Prostate gland (tissue), 2 donors: ENCODE data around the gene FKBP10. TPM values are rescaled to one million over a fixed set of nuclear protein-coding genes. Genes with fewer than 3 reads are reported as not detected.
"Not testable (repeated sequence)": the region's sequence is repeated elsewhere in the genome, so short reads cannot be mapped to it uniquely, and the experiment has no call there.

Source experiments
- DNase-seq: peaks from one replicate; pipeline ENCODE4 v3.0.0-alpha.2; 2019; ENCODE audit warnings: low spot score
- H3K27ac ChIP-seq, 2 donors: fragments of 200-600 bp; sonication (generic); 2 replicates each; pipeline ENCODE4 v1.5.1; 2017 to 2019
- H3K27me3 ChIP-seq: fragments of 200-600 bp; sonication (generic); replicated peaks from 2 replicates; pipeline ENCODE4 v1.5.1; 2019; ENCODE audit not compliant: insufficient read depth
- H3K36me3 ChIP-seq, 2 donors: fragments of 200-600 bp; sonication (generic); 1 replicate in 1 of 2; 2 replicates in 1 of 2; pipeline versions ENCODE4 v1.5.1 to v1.8.1; 2017 to 2019
- H3K4me1 ChIP-seq: fragments of 200-600 bp; sonication (generic); replicated peaks from 2 replicates; pipeline ENCODE4 v1.5.1; 2019
- H3K4me3 ChIP-seq, 2 donors: fragments of 200-600 bp; sonication (generic); 2 replicates each; pipeline ENCODE4 v1.5.1; 2017 to 2019
- H3K9me3 ChIP-seq: fragments of 200-600 bp; sonication (generic); 2 replicates; pipeline ENCODE4 v1.5.1; 2017
- CTCF ChIP-seq, 4 experiments: fragments of 200-600 bp in 2 of 4; fragments of 450-650 bp in 2 of 4; sonication (generic) in 2 of 4; IDR thresholded peaks; 1 replicate in 3 of 4; 2 replicates in 1 of 4; pipeline ENCODE4 v1.5.1; 2016 to 2019; ENCODE audit warnings: antibody characterized with exemption in 4 of 4, mild to moderate bottlenecking in 2 of 4, moderate library complexity in 2 of 4
- POLR2A ChIP-seq: fragments of 450-650 bp; IDR thresholded peaks from one replicate; pipeline ENCODE4 v1.6.1; 2016; ENCODE audit warnings: antibody characterized with exemption, mild to moderate bottlenecking
- POLR2AphosphoS5 ChIP-seq: sonication (generic); formaldehyde crosslinking; IDR thresholded peaks from one replicate; pipeline ENCODE4 v1.6.1; 2017; ENCODE audit warnings: antibody characterized with exemption
- WGBS: methylation state at CpG from one replicate; pipeline ENCODE4 v1.1.5; 2018; 5-methylcytosine and 5-hydroxymethylcytosine counted together
- intact Hi-C: fragments of 100-400 bp; cut with DNase I; formaldehyde crosslinking; loops from one replicate; pipeline ENCODE4 v1.14.2; 2022
- total RNA-seq, 2 donors: library from RNA; depleted of rRNA; stranded (reverse); fragments of >200 nt; gene quantifications; one replicate each; pipeline ENCODE4 v1.1.0, GENCODE V29; 2016

Gene FKBP10
- total RNA-seq, 2 donors from 2014 or later, result 24.5 to 50.2 TPM

- WGBS, result 86% methylated on average over 19 of the region's 19 CpGs
- Histone ChIP-seq H3K27ac (no peak overlapping the region), H3K36me3 (peaks cover 6 to 7% of the 10 kb centered on the region in 2 donors), H3K9me3 (no peaks in the 10 kb centered on the region), H3K4me3 (no peak overlapping the region), H3K4me1 (no peaks in the 10 kb centered on the region), H3K27me3 (no peaks in the 10 kb centered on the region)
- TF ChIP-seq POLR2A (no peak), POLR2AphosphoS5 (no peak)
- no peak for DNase-seq
- intact Hi-C loops, result no loop called here
Measured at GRCh38 chr17:41825175-41825845, 12.5 kb downstream of the FKBP10 start.

- H3K4me3 ChIP-seq, H3K9me3 ChIP-seq, intact Hi-C loops, DNase-seq, H3K4me1 ChIP-seq, H3K27me3 ChIP-seq, H3K27ac ChIP-seq: not testable (repeated sequence)
- WGBS, result 83% methylated on average over 10 of the region's 10 CpGs
- peaks cover 5 to 12% of the 10 kb centered on the region in 2 donors for H3K36me3 ChIP-seq
Measured at GRCh38 chr17:41829961-41830360, 17.2 kb downstream of the FKBP10 start.

- DNase-seq, result no peak
- no peaks in the 10 kb centered on the region for H3K9me3 ChIP-seq
- H3K4me1 ChIP-seq, result no peaks in the 10 kb centered on the region
- H3K36me3 ChIP-seq, result peaks cover 0 to 5% of the 10 kb centered on the region in 2 donors
- peak overlapping the region; percentile 79 to 80 for H3K27ac ChIP-seq
- H3K4me3 ChIP-seq, result peak overlapping the region; percentile 79 to 88
- intact Hi-C loops, result no loop called here
- WGBS, result 10% methylated on average over 13 of the region's 13 CpGs
- H3K27me3 ChIP-seq, result no peaks in the 10 kb centered on the region
- TF ChIP-seq POLR2A (no peak), POLR2AphosphoS5 (no peak), CTCF (IDR thresholded peaks at IDR 0.05) (no peak)
Measured at GRCh38 chr17:41835214-41835799, 22.5 kb downstream of the FKBP10 start.

- peak; percentile 18 for TF ChIP-seq POLR2A
- TF ChIP-seq CTCF (IDR thresholded peaks at IDR 0.05), result no peak
- peak; percentile 21 for TF ChIP-seq POLR2AphosphoS5
- H3K27me3 ChIP-seq, result no peaks in the 10 kb centered on the region
- H3K27ac ChIP-seq, result peak within 1 kb of the TSS; percentile 79 to 80
- H3K4me3 ChIP-seq, result peak within 1 kb of the TSS; percentile 79 to 88
- peaks cover 0 to 5% of the 10 kb centered on the region in 2 donors for H3K36me3 ChIP-seq
- intact Hi-C loops, result no loop called here
- no peaks in the 10 kb centered on the region for H3K9me3 ChIP-seq
- no peaks in the 10 kb centered on the region for H3K4me1 ChIP-seq
- under 1% methylated on average over 51 of the region's 72 CpGs for WGBS
- DNase-seq, result peak; percentile 39
Measured at GRCh38 chr17:41835800-41836549, 23.2 kb downstream of the FKBP10 start, which contains the start of gene NT5C3B. Gene NT5C3B, minus strand, starts transcription at chr17:41836232. Its CDS starts 39 bp downstream, at chr17:41836193.

- DNase-seq, result no peak
- Histone ChIP-seq H3K27me3 (no peaks in the 10 kb centered on the region), H3K4me1 (no peaks in the 10 kb centered on the region), H3K9me3 (no peaks in the 10 kb centered on the region), H3K36me3 (peaks cover 0 to under 1% of the 10 kb centered on the region in 2 donors), H3K27ac (peak overlapping the region; percentile 79 to 80), H3K4me3 (peak overlapping the region; percentile 79 to 88)
- intact Hi-C loops, result no loop called here
- WGBS, result 35% methylated on average over 21 of the region's 21 CpGs
- TF ChIP-seq CTCF (IDR thresholded peaks at IDR 0.05) (no peak), POLR2A (no peak), POLR2AphosphoS5 (no peak)
Measured at GRCh38 chr17:41836550-41837196, 23.9 kb downstream of the FKBP10 start.
